Neutrophil (primary cell): ENCODE measurements around the gene FZR1.
"Not testable (repeated sequence)": the region's sequence is repeated elsewhere in the genome, so short reads cannot be mapped to it uniquely, and the experiment has no call there.

Experiments used
- H3K27ac ChIP-seq: fragments of 200-600 bp; sonication (generic); 2 replicates; pipeline ENCODE4 v1.5.1; 2016; ENCODE audit warnings: mild to moderate bottlenecking, moderate library complexity
- H3K27me3 ChIP-seq: fragments of 200-600 bp; sonication (generic); 2 replicates; pipeline ENCODE4 v1.6.0; 2016; ENCODE audit warnings: mild to moderate bottlenecking
- H3K36me3 ChIP-seq: fragments of 200-600 bp; sonication (generic); 2 replicates; pipeline ENCODE4 v1.5.1; 2017
- H3K4me1 ChIP-seq, 2 experiments: fragments of 200-600 bp in 1 of 2; sonication (generic) in 1 of 2; 1 replicate in 1 of 2; 2 replicates in 1 of 2; pipeline versions ENCODE4 v1.5.1 to v1.6.1; 2013 to 2016; ENCODE audit warnings: low read depth in 1 of 2, low read length in 1 of 2, mild to moderate bottlenecking in 1 of 2, moderate library complexity in 1 of 2; ENCODE audit not compliant: control insufficient read depth in 1 of 2, insufficient read depth in 1 of 2
- H3K4me3 ChIP-seq, 2 experiments: fragments of 200-600 bp in 1 of 2; sonication (generic) in 1 of 2; 1 replicate in 1 of 2; 2 replicates in 1 of 2; pipeline ENCODE4 v1.5.1; 2013 to 2016; ENCODE audit warnings: low read depth in 1 of 2, low read length in 1 of 2, mild to moderate bottlenecking in 1 of 2, moderate library complexity in 1 of 2
- H3K9me3 ChIP-seq: fragments of 200-600 bp; sonication (generic); 2 replicates; pipeline ENCODE4 v1.5.1; 2016
- TF ChIP-seq, protein P1 (sequence below): fragments of 200-600 bp; sonication (generic); IDR thresholded peaks from 2 replicates; pipeline ENCODE4 v1.5.1; 2016; ENCODE audit warnings: antibody characterized with exemption

Gene FZR1

DNA sequence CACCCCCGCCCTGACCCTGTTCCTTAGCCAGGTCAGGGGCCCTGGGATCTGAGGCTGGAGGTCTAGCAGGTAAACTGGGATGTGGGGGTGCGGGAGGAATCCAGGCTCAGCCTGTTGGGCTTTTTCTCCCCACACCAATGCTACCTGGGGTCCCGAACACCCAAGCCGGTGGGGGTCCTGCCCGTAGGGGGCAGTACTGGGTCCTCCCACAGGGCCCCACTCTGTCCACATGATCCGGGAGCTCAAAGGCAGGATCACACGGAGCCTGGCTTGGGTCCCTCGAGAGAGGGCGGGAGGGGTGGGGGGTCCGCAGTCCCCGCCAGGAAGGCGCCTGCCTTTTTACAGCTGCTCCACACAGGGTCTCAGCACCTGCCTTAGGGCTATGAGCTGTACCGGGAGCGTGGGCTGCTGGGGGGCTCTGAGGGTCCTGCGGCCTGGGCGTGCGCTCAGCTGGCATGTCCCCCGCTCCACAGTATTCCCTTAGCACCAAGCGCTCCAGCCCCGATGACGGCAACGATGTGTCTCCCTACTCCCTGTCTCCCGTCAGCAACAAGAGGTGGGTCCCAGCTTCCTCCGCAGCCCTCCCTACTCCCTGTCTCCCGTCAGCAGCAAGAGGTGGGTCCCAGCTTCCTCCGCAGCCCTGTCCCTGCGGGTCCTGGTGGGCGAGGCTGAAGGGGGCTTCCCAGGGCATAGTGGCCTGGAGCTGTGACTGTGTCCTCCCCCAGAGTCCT, 20.6 kb downstream of the FZR1 start:
- no peaks in the 10 kb centered on the region for H3K4me1 ChIP-seq
- no peak overlapping the region for H3K4me3 ChIP-seq
- TF ChIP-seq, protein P1, sequence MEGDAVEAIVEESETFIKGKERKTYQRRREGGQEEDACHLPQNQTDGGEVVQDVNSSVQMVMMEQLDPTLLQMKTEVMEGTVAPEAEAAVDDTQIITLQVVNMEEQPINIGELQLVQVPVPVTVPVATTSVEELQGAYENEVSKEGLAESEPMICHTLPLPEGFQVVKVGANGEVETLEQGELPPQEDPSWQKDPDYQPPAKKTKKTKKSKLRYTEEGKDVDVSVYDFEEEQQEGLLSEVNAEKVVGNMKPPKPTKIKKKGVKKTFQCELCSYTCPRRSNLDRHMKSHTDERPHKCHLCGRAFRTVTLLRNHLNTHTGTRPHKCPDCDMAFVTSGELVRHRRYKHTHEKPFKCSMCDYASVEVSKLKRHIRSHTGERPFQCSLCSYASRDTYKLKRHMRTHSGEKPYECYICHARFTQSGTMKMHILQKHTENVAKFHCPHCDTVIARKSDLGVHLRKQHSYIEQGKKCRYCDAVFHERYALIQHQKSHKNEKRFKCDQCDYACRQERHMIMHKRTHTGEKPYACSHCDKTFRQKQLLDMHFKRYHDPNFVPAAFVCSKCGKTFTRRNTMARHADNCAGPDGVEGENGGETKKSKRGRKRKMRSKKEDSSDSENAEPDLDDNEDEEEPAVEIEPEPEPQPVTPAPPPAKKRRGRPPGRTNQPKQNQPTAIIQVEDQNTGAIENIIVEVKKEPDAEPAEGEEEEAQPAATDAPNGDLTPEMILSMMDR = no peak
- H3K27me3 ChIP-seq = no peaks in the 10 kb centered on the region
- peaks cover 86% of the 10 kb centered on the region for H3K36me3 ChIP-seq
- H3K27ac ChIP-seq = no peak overlapping the region
- no peaks in the 10 kb centered on the region for H3K9me3 ChIP-seq

GRCh38 chr19:3527238-3527910, 21.3 kb downstream of the FZR1 start:
- H3K4me1 ChIP-seq = no peaks in the 10 kb centered on the region
- H3K36me3 ChIP-seq = peaks cover 86% of the 10 kb centered on the region
- H3K4me3 ChIP-seq = no peak overlapping the region
- H3K27me3 ChIP-seq = no peaks in the 10 kb centered on the region
- no peaks in the 10 kb centered on the region for H3K9me3 ChIP-seq
- no peak overlapping the region for H3K27ac ChIP-seq
- TF ChIP-seq, protein P1 = no peak

DNA sequence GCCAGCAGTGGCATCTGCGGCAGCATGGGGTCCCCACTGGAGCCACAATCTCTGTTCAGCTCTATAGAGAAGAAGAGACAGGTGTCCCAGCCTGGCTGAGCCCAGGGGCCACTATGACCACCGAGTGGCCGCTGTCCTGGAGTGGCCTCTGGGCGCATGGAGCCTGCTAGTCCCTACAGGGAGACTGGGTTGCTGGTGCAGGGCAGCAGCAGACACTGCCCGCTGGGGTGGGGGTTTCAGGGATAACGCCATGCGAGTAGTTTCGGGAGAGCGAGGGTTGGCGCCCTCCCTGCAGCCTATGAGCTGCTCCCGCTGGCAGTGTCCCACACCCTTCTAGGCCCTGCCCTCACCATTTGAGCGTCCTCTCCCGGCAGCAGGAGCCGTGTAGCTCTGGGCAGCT, 22.0 kb downstream of the FZR1 start:
- no peaks in the 10 kb centered on the region for H3K4me1 ChIP-seq
- TF ChIP-seq, protein P1 = no peak
- H3K27me3 ChIP-seq = no peaks in the 10 kb centered on the region
- no peaks in the 10 kb centered on the region for H3K9me3 ChIP-seq
- peaks cover 86% of the 10 kb centered on the region for H3K36me3 ChIP-seq
- H3K27ac ChIP-seq = no peak overlapping the region
- H3K4me3 ChIP-seq = no peak overlapping the region

- H3K27ac ChIP-seq = no peak overlapping the region
- TF ChIP-seq, protein P1 = no peak
- H3K27me3 ChIP-seq = no peaks in the 10 kb centered on the region
- no peaks in the 10 kb centered on the region for H3K9me3 ChIP-seq
- no peaks in the 10 kb centered on the region for H3K4me1 ChIP-seq
- H3K4me3 ChIP-seq = no peak overlapping the region
- H3K36me3 ChIP-seq = peaks cover 86% of the 10 kb centered on the region
Measured at GRCh38 chr19:3528539-3529211, 22.6 kb downstream of the FZR1 start.

- H3K4me1 ChIP-seq, H3K4me3 ChIP-seq, H3K27ac ChIP-seq, H3K27me3 ChIP-seq, H3K9me3 ChIP-seq: not testable (repeated sequence)
- H3K36me3 ChIP-seq = peaks cover 86% of the 10 kb centered on the region
Measured at GRCh38 chr19:3529299-3529698, 23.2 kb downstream of the FZR1 start.

- H3K9me3 ChIP-seq = no peaks in the 10 kb centered on the region
- no peak overlapping the region for H3K4me3 ChIP-seq
- H3K4me1 ChIP-seq = no peaks in the 10 kb centered on the region
- no peak overlapping the region for H3K27ac ChIP-seq
- H3K27me3 ChIP-seq = no peaks in the 10 kb centered on the region
- H3K36me3 ChIP-seq = peaks cover 87% of the 10 kb centered on the region
- TF ChIP-seq, protein P1 = no peak
Measured at GRCh38 chr19:3530389-3530788, 24.3 kb downstream of the FZR1 start.
